ENCODE measurements around the gene TEKT1.

Gene TEKT1

GRCh38 chr17:6756425-6757031 lies 75.0 kb downstream of the TEKT1 start:
- no peak for DNase-seq (ENCODE audit: insufficient read length, low spot score)
- TF ChIP-seq, protein P1, sequence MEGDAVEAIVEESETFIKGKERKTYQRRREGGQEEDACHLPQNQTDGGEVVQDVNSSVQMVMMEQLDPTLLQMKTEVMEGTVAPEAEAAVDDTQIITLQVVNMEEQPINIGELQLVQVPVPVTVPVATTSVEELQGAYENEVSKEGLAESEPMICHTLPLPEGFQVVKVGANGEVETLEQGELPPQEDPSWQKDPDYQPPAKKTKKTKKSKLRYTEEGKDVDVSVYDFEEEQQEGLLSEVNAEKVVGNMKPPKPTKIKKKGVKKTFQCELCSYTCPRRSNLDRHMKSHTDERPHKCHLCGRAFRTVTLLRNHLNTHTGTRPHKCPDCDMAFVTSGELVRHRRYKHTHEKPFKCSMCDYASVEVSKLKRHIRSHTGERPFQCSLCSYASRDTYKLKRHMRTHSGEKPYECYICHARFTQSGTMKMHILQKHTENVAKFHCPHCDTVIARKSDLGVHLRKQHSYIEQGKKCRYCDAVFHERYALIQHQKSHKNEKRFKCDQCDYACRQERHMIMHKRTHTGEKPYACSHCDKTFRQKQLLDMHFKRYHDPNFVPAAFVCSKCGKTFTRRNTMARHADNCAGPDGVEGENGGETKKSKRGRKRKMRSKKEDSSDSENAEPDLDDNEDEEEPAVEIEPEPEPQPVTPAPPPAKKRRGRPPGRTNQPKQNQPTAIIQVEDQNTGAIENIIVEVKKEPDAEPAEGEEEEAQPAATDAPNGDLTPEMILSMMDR (IDR thresholded peaks at IDR 0.05; ENCODE audit: insufficient read depth, missing control alignments): no peak
- no peak for FAIRE-seq

GRCh38 chr17:6755731-6756184 lies 75.8 kb downstream of the TEKT1 start, which contains the start of gene XAF1:
Gene XAF1 (plus strand): TSS chr17:6756046. CDS start chr17:6756079, 33 bp downstream.
- FAIRE-seq (no peak), DNase-seq (ENCODE audit: insufficient read length, low spot score) (no peak)
- TF ChIP-seq, protein P1 (IDR thresholded peaks at IDR 0.05; ENCODE audit: insufficient read depth, missing control alignments): no peak

- no peak for FAIRE-seq
- no peak for DNase-seq (ENCODE audit: insufficient read length, low spot score)
Measured at GRCh38 chr17:6755281-6755680, 76.2 kb downstream of the TEKT1 start.

GRCh38 chr17:6753546-6753945 lies 78.0 kb downstream of the TEKT1 start:
- no peak for DNase-seq (ENCODE audit: insufficient read length, low spot score)
- TF ChIP-seq, protein P1 (IDR thresholded peaks at IDR 0.05; ENCODE audit: insufficient read depth, missing control alignments): no peak
- FAIRE-seq: no peak

More at GRCh38 chr17:6755281-6755680, 76.2 kb downstream of the TEKT1 start:
- TF ChIP-seq, protein P1 (IDR thresholded peaks at IDR 0.05; ENCODE audit: insufficient read depth, missing control alignments): no peak

DNA sequence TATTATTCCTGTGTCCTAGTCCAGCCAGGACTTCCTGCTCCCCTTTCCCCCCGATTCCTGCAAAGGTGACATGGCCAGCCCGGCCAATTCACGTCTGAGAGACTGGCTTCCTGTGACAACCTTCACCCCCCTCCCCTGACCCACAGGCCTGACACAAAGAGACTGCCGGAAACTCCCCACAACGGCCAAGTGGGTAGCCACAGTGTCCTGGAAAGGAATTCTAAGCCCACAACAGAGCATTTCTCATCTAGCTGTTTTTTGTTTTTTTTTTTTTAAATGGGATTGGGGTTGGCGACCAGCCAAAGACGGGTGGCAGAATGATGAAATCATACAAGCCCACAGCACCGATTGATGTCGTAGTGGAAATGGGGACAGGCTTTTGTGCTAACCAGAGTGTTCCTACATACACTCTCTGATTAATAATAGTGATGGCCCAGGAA lies 78.5 kb downstream of the TEKT1 start:
- TF ChIP-seq, protein P1 (IDR thresholded peaks at IDR 0.05; ENCODE audit: insufficient read depth, missing control alignments): no peak
- FAIRE-seq (no peak), DNase-seq (ENCODE audit: insufficient read length, low spot score) (no peak)

- DNase-seq (ENCODE audit: insufficient read length, low spot score) (no peak), FAIRE-seq (no peak)
- TF ChIP-seq, protein P1 (IDR thresholded peaks at IDR 0.05; ENCODE audit: insufficient read depth, missing control alignments): no peak
Measured at GRCh38 chr17:6752068-6752909, 79.2 kb downstream of the TEKT1 start.

Measured in D721Med (cell line).